Activated T-cell treated with anti-CD3 and anti-CD28 coated beads for 48 hours (primary cell): ENCODE data around the gene AMER1.
"Not testable (repeated sequence)": the region's sequence is repeated elsewhere in the genome, so short reads cannot be mapped to it uniquely, and the experiment has no call there.

Experiments used
- DNase-seq: peaks from one replicate; pipeline ENCODE4 v3.0.0-alpha.2; 2020; ENCODE audit warnings: low read depth

Gene AMER1

DNA sequence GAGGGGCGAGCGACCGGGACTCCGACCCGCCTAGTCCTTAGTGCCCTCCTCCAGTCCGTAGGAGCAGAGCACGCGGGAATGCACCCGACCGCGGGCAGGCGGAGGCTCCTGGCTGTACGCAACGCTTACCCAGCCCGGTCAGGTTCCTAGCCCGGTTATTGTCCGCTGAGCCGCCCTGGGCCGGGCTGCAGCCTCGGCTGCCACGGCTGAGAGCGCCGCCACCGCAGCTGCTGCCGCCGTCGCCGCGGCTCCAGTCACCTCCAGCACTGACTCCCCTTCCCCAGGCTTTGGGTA, at the start of gene AMER1:
Gene AMER1 (minus strand): TSS at position 268 of the 294 bp plus-strand sequence. CDS start 12,422 bp downstream, outside the sequence.
- DNase-seq = no peak

DNA sequence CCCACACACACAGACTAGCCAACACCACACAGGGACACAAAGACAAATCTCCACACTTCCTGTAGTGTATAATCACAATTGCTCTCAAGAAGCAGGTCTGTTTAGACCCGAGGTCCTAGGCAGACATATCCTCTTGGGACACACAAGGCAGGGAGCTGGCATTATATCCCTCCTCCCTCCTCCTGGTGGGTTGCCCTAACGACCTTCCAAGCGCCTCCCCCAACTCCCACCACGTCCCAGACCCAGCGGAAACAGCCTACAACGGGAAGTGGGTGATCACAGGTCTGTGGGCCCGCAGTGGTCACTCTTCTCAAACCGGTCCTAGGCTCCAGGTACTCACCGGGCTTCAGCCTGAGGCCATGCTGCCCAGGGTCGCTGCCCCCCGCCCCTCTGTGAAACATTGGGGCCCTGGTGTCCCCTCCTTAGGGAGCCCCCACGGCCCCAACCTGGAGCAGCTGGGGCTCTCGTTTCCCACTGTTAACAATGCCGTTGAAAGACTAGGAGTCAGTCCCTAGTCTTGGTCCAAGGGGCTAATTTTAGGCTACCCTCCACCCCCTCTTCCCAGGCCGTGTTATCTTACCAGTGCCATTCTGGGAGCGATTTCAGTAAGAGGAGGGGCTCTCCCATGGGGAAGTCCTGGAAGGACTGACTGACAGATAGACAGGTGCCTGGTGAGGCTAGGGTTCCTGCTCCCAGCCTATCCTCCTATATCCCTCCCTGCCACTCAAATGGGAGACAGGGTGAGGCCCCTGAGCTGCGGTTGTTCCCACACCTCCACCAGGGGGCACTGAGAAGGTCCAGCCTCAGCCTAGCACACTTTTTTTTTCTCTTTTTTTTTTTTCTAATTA, 24.8 kb upstream of the AMER1 start, which contains the start of gene ASB12:
Gene ASB12 (minus strand): TSS at position 485 of the 848 bp plus-strand sequence. CDS start 4,957 bp downstream, outside the sequence.
- DNase-seq = no peak

GRCh38 chrX:64229154-64229553, 23.6 kb upstream of the AMER1 start:
- DNase-seq = no peak

GRCh38 chrX:64218023-64218422, 12.5 kb upstream of the AMER1 start:
- no peak for DNase-seq

DNA sequence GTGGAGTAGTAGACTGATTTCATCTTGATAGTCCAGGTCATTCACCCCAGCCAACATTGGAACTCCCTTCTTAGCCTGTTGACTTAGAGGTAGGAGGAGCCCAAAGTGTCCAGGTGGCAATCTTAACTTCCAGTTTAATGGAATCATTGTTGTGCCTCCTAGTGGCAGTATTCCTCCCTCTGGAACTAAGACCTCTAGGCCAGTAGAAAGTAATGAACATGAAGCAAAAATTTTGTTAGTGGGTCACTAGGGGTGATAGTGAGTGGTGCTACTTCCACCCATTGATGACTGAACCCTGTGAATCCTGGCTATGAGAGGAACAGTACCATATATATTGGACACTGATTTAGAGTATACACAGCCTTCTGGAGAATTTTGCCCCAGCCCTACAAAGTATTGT, 8.5 kb upstream of the AMER1 start:
- not testable (repeated sequence) for DNase-seq

DNA sequence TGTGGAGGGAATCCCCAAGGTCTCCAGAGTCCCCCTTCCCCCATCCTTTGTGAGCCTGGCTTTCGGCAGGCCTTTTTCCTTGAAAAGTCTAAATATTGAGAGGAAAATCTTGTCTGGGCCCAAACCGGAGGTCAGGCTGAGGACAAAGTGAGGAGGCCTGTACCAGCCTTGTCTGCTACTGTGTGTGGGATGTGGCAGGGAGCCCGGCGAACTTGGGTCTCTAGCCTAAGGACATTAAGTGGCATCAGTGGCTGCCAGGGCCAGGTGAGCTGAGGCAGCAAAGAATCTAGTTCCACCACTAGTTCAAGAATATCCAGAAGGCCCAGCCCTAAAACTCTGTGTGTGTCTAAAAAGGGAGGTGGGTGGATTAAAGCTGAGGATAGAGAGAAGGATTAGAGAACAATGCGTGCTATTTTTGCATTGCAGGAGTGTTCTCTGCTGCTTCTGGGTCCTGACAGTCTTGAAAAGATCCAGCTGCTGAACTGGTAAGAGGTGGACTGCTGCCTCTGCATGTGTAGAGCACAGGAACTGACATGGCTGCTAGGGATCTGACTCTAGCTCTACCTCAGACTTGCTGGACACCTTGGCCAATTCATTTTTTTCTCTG, 1.2 kb upstream of the AMER1 start:
- DNase-seq = no peak

DNA sequence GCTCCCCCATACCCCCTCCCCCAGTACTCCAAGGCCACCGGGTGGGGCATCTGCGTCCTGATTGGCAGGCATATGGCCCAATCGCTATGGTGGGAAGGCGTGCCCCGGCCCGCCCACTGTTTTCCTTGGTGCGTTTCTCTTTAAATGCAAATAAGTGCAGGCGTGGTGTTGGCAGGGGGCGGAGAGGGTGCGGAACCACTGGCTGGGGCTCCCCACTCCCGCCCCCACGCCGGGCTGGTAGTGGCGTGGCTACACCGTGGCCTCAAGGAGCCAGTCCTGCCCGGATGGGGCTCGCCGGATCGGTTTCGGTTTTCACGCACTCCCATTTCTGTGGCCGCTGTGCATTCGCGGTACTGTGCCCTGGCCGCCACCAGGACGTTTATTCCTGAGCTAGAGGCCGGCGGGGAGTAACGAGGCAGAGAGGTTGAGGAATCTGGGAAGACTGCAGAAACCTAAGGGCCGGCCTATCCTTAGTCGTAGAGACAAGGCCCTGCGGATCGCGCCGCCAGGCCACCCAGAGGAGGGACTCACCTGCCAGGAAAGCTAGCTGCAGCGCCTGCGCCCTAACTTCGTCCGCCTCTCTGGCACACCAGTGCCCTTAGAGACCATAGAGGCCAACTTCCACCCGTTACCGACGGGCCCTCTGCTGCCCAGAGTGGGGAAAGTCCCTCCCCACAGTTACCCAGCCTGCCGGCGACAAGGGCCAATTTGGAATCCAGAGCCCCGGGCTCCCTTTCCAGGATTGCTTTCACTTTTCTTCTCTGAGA, 410 bp upstream of the AMER1 start:
- peak; percentile 76 for DNase-seq

GRCh38 chrX:64204701-64205440, 637 bp downstream of the AMER1 start:
- peak; percentile 6 for DNase-seq

- no peak for DNase-seq
Observed at GRCh38 chrX:64204252-64204651, 1.3 kb downstream of the AMER1 start.

- DNase-seq = no peak
Observed at GRCh38 chrX:64202808-64203325, 2.6 kb downstream of the AMER1 start.

GRCh38 chrX:64198036-64198435, 7.5 kb downstream of the AMER1 start:
- no peak for DNase-seq

GRCh38 chrX:64196606-64197005, 8.9 kb downstream of the AMER1 start:
- no peak for DNase-seq

DNA sequence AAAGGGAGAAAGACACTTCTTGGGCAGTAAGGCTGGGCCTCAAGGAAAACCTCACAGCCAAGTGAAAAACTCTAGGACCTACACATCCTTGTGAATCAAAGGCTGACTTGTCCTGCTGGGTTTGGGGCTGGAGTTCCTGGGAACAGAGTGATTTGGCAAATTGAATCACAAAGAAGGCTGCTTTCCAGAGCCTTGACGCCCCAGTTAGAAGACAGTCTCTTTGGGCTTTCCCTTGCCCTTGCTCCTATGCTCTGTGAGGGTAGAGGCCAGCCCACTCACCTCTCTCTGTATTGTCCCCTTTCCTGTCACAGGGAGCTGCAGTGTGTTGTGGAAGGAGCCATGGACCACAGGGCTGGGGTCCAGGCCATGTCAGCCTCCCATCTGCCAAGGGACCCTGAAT, 9.6 kb downstream of the AMER1 start:
- DNase-seq = no peak

GRCh38 chrX:64192673-64193072, 12.8 kb downstream of the AMER1 start:
- no peak for DNase-seq

DNA sequence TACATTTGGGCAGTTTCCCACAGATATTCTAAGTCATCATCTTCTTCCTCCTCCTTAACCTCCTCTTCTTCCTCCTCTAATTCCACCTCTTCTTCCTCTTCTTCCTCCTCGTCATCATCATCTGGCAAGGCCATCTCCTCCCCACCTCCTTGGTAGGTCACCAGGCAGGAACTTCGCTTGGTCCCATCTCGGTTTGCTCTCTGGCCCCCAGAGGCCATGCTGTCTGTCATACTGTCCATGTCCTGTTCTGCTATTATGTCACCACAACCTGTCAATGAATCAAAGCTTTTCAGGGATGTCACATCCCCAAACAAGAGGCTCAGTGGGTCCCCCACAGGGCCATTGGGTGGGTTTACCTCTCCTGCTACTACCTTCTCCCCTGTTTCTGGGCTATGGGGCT, 13.5 kb downstream of the AMER1 start:
- no peak for DNase-seq

DNA sequence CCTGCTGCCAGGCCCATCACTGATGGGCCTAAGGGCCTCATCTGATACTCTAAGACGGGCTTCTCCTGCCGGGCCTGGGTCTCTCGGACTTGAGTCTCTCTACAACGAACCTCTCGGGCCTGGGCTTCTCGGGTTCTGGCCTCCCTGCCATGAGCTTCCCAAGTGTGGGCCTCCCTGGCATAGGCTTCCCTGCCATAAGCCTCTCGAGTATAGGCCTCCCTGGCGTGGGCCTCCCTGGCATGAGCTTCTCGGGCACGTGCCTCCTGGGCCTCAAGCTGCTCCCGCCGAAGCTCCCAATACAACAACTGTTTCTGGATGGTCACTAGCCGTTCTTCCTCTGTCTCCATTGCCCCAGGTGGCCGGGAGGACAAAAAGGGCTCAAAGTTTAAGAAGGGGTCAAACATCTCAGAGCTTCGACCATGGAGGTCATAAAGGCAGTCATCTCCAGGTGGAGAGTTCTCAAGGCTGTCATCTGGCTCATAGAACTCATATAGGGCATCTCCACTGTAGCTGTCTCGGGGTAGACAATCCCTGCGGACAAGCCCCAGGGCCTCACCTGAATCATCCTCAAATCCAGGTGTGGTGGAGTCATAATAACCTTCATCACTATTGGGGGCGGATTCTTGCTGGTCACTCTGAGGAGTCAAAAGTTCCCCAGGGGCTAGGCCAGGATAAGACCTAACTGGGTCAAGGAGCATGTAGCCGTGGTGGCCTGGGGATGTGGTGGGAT, 14.1 kb downstream of the AMER1 start:
- no peak for DNase-seq

- no peak for DNase-seq
Observed at GRCh38 chrX:64190136-64190740, 15.3 kb downstream of the AMER1 start.

- no peak for DNase-seq
Observed at GRCh38 chrX:64188901-64189300, 16.6 kb downstream of the AMER1 start.

- DNase-seq = no peak
Observed at GRCh38 chrX:64187762-64188150, 17.8 kb downstream of the AMER1 start.

DNA sequence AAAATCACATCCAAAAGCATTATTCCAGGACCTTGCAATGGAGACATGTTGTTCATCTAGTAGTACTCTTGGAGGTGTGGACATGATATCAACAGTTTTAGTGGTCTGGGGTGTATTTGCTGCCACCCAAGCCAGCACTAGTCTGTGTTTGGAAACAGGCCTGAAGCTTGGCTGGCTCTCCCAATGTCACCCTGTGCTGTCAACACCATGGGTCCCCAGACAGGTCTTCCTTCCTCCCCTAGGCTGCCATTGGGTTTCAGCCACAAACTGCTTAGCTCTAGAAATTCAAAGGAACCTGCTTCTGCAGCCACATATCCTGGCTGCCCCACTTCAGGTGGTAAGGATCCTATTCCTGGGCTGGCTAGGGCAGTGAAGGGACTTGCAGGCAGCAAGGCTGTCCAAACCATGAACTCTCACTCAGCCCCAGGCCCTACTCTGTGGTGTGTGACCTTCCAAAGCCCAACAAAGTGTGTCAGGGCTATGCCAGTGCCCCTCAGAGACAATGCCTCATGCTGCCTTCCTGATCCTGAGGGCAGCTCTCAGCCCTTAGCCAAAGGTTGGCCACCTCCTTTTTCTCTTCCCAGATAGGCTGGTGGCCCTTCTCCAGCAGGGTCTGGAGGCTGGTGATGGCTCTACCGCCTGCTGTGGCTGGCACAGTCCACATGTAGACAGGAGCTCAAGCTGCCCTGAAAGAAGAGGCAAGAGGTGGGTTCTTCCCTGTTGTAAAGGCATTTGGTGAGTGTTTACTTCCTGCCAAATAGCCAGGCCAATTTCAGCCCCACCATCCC, 18.3 kb downstream of the AMER1 start:
- DNase-seq = no peak
